Ishikawa (cell line): ENCODE data around the gene NCOA1.

Experiments
- CEBPB ChIP-seq: IDR thresholded peaks from 2 replicates; pipeline ENCODE4 v1.6.1; 2012
- CREB1 ChIP-seq: IDR thresholded peaks from 2 replicates; pipeline ENCODE4 v1.6.1; 2012; ENCODE audit warnings: low read depth
- EGR1 ChIP-seq: IDR thresholded peaks from 2 replicates; pipeline ENCODE4 v1.6.1; 2012
- EP300 ChIP-seq: IDR thresholded peaks from 2 replicates; pipeline ENCODE4 v1.6.1; 2012; ENCODE audit warnings: borderline replicate concordance
- FOXM1 ChIP-seq: IDR thresholded peaks from 2 replicates; pipeline ENCODE4 v1.6.1; 2012; ENCODE audit warnings: low read depth, borderline replicate concordance
- MAX ChIP-seq: IDR thresholded peaks from 2 replicates; pipeline ENCODE4 v1.6.1; 2012
- NFIC ChIP-seq: IDR thresholded peaks from 2 replicates; pipeline ENCODE4 v1.6.1; 2012
- RAD21 ChIP-seq: IDR thresholded peaks from 2 replicates; pipeline ENCODE4 v1.6.1; 2012; ENCODE audit warnings: low read depth
- REST ChIP-seq: IDR thresholded peaks from 2 replicates; pipeline ENCODE4 v1.6.1; 2012; ENCODE audit warnings: low read depth, mild to moderate bottlenecking
- TAF1 ChIP-seq: IDR thresholded peaks from 2 replicates; pipeline ENCODE4 v1.6.1; 2012; ENCODE audit warnings: low read depth, mild to moderate bottlenecking
- TEAD4 ChIP-seq: IDR thresholded peaks from 2 replicates; pipeline ENCODE4 v1.6.1; 2012
- USF1 ChIP-seq: IDR thresholded peaks from 2 replicates; pipeline ENCODE4 v1.6.1; 2012
- YY1 ChIP-seq: IDR thresholded peaks from 2 replicates; pipeline ENCODE4 v1.6.1; 2012; ENCODE audit warnings: low read depth
- ZBTB7A ChIP-seq: IDR thresholded peaks from 2 replicates; pipeline ENCODE4 v1.6.1; 2012; ENCODE audit warnings: low read depth

GRCh38 chr2:24454294-24454693 lies 36.8 kb upstream of the NCOA1 start:
- TF ChIP-seq USF1: no peak
- no peak for TF ChIP-seq YY1
- no peak for TF ChIP-seq CREB1
- TF ChIP-seq EP300: no peak
- TF ChIP-seq MAX: no peak
- no peak for TF ChIP-seq REST
- no peak for TF ChIP-seq TEAD4
- TF ChIP-seq TAF1: no peak
- TF ChIP-seq FOXM1: no peak
- TF ChIP-seq EGR1: no peak
- TF ChIP-seq ZBTB7A: no peak
- no peak for TF ChIP-seq RAD21
- no peak for TF ChIP-seq CEBPB
- no peak for TF ChIP-seq NFIC
